Measurements from ENCODE around the gene GALNS. TPM values are rescaled to one million over a fixed set of nuclear protein-coding genes. Genes with fewer than 3 reads are reported as not detected.

Gene GALNS
- total and polyA plus RNA-seq, 2 of the 13 experiments (the other 11 are each of a cell fraction or from before 2014, with no cell fraction given), result 9.2 to 9.8 TPM

GRCh38 chr16:88900662-88901052 lies 43.9 kb upstream of the GALNS start:
- in situ Hi-C loops (cut with HindIII; ENCODE audit: extremely low pct_ligation_motif_present, low pct_unique_long_range_greater_than_20kb) (no loop called here), intact Hi-C loops (cut with micrococcal nuclease; ENCODE audit: unreplicated experiment) (no loop called here)
- no peak overlapping the region for H3K27ac ChIP-seq (ENCODE audit: extremely low read length, insufficient read depth, low read length)
- H3K27me3 ChIP-seq (ENCODE audit: control insufficient read depth in 1 of 2, insufficient read depth in 2 of 2, low read length in 2 of 2), result peaks cover 61 to 96% of the 10 kb centered on the region in 2 experiments
- H3K9ac ChIP-seq (ENCODE audit: insufficient read depth, low read depth, low read length), result no peak overlapping the region
- FAIRE-seq (no peak), ATAC-seq (no peak), DNase-seq (ENCODE audit: low spot score) (no peak)
- H3K4me3 ChIP-seq (replicated peaks in 1 of 3; ENCODE audit: insufficient read depth in 1 of 3, low read depth in 2 of 3, low read length in 3 of 3), result no peak overlapping the region
- no peaks in the 10 kb centered on the region for H3K79me2 ChIP-seq (ENCODE audit: insufficient read depth, low read length)
- no CpG with 5 or more reads among the region's 12 CpGs for WGBS (ENCODE audit: low lambda C conversion rate)
- no peak overlapping the region for H3K4me2 ChIP-seq (ENCODE audit: low read depth, low read length)
- ChIA-PET POLR2A (no interaction called here), CTCF (ENCODE audit: low intra/inter-chr PET ratio, low total read pairs) (no interaction called here)
- H3K9me3 ChIP-seq (ENCODE audit: low read length), result no peaks in the 10 kb centered on the region
- no peak for TF ChIP-seq SAP130 (CRISPR knock-in tag; IDR thresholded peaks at IDR 0.05; ENCODE audit: low read depth)
- no peak for TF ChIP-seq ZNF556 (CRISPR knock-in tag; IDR thresholded peaks at IDR 0.05; ENCODE audit: borderline replicate concordance)
- no peaks in the 10 kb centered on the region; the same call in 1 of the 2 replicates for H4K20me1 ChIP-seq (ENCODE audit: insufficient read depth, low read length)
- peaks cover 10% of the 10 kb centered on the region for H3K4me1 ChIP-seq (ENCODE audit: insufficient read depth, low read length)
- no TSS peak for BruUV-seq (replicated peaks)
- no peak overlapping the region for H2AFZ ChIP-seq (ENCODE audit: low read length)
- no peaks in the 10 kb centered on the region for H3K36me3 ChIP-seq (replicated peaks in 1 of 2; ENCODE audit: control insufficient read depth in 1 of 2, insufficient read depth in 2 of 2, low read length in 2 of 2)

GRCh38 chr16:88899901-88900661 lies 43.3 kb upstream of the GALNS start:
- Histone ChIP-seq H3K4me3 (replicated peaks in 1 of 3; ENCODE audit: insufficient read depth in 1 of 3, low read depth in 2 of 3, low read length in 3 of 3) (no peak overlapping the region), H3K27me3 (ENCODE audit: control insufficient read depth in 1 of 2, insufficient read depth in 2 of 2, low read length in 2 of 2) (peaks cover 60 to 98% of the 10 kb centered on the region in 2 experiments), H3K36me3 (replicated peaks in 1 of 2; ENCODE audit: control insufficient read depth in 1 of 2, insufficient read depth in 2 of 2, low read length in 2 of 2) (no peaks in the 10 kb centered on the region), H3K27ac (ENCODE audit: extremely low read length, insufficient read depth, low read length) (no peak overlapping the region), H3K9me3 (ENCODE audit: low read length) (no peaks in the 10 kb centered on the region), H3K79me2 (ENCODE audit: insufficient read depth, low read length) (no peaks in the 10 kb centered on the region), H2AFZ (ENCODE audit: low read length) (no peak overlapping the region), H3K4me1 (ENCODE audit: insufficient read depth, low read length) (peaks cover 10% of the 10 kb centered on the region), H3K4me2 (ENCODE audit: low read depth, low read length) (no peak overlapping the region), H4K20me1 (ENCODE audit: insufficient read depth, low read length) (no peaks in the 10 kb centered on the region; the same call in 1 of the 2 replicates), H3K9ac (ENCODE audit: insufficient read depth, low read depth, low read length) (no peak overlapping the region)
- 0 out of 2 replicates have a peak, but pooled peaks have one; percentile 37 for TF ChIP-seq MTF2 (CRISPR knock-in tag; IDR thresholded peaks at IDR 0.05; ENCODE audit: borderline replicate concordance)
- TF ChIP-seq ZNF768 (CRISPR knock-in tag; IDR thresholded peaks at IDR 0.05), result peak; percentile 16; the same call in 1 of the 2 replicates
- no peak for TF ChIP-seq ZSCAN22 (CRISPR knock-in tag; IDR thresholded peaks at IDR 0.05)
- ChIA-PET CTCF (ENCODE audit: low intra/inter-chr PET ratio, low total read pairs) (no interaction called here), POLR2A (no interaction called here)
- ATAC-seq, result no peak
- DNase-seq (ENCODE audit: low spot score), result no peak
- 9% methylated on average over 8 of the region's 41 CpGs for WGBS (ENCODE audit: low lambda C conversion rate)
- no TSS peak for BruUV-seq (replicated peaks)
- FAIRE-seq, result no peak
- intact Hi-C loops (cut with micrococcal nuclease; ENCODE audit: unreplicated experiment) (no loop called here), in situ Hi-C loops (cut with HindIII; ENCODE audit: extremely low pct_ligation_motif_present, low pct_unique_long_range_greater_than_20kb) (no loop called here)
